HepG2 (cell line): ENCODE data around the gene ATR. TPM values are rescaled to one million over a fixed set of nuclear protein-coding genes. Genes with fewer than 3 reads are reported as not detected.

Experiments used
- BRCA1 ChIP-seq: sonication (generic); formaldehyde crosslinking; IDR thresholded peaks from 2 replicates; pipeline ENCODE4 v1.4.0; 2020; ENCODE audit warnings: missing genetic modification reagents
- CBX2 ChIP-seq, 2 experiments: fragments of 200-600 bp in 1 of 2; sonication (generic); formaldehyde crosslinking in 1 of 2; IDR thresholded peaks; 2 replicates each; pipeline versions ENCODE4 v1.7.0 to v1.8.1; 2018 to 2022; ENCODE audit warnings: low read depth in 2 of 2, low read length in 1 of 2, mild to moderate bottlenecking in 1 of 2, missing genetic modification reagents in 1 of 2
- CREB1 ChIP-seq, 2 experiments: fragments of 450-650 bp in 1 of 2; IDR thresholded peaks; 2 replicates each; pipeline ENCODE4 v1.6.1; 2016 to 2017; ENCODE audit warnings: control low read depth in 1 of 2, mild to moderate bottlenecking in 1 of 2, missing compliant biosample characterization in 1 of 2, missing genetic modification characterization in 1 of 2
- HNRNPK ChIP-seq: fragments of 200-400 bp; formaldehyde crosslinking; IDR thresholded peaks from 2 replicates; pipeline ENCODE4 v1.6.1; 2018; ENCODE audit warnings: low read length, low read depth, moderate library complexity, mild to moderate bottlenecking; ENCODE audit not compliant: poor library complexity, severe bottlenecking
- MTA3 ChIP-seq: sonication (generic); formaldehyde crosslinking; IDR thresholded peaks from 2 replicates; pipeline ENCODE4 v1.4.0; 2020; ENCODE audit warnings: missing genetic modification reagents
- NCOA2 ChIP-seq: sonication (generic); formaldehyde crosslinking; IDR thresholded peaks from 2 replicates; pipeline ENCODE4 v1.8.0; 2022; ENCODE audit warnings: inconsistent platforms
- NFATC3 ChIP-seq: sonication (generic); formaldehyde crosslinking; IDR thresholded peaks from 2 replicates; pipeline ENCODE4 v1.5.1; 2020; ENCODE audit warnings: mild to moderate bottlenecking, missing genetic modification reagents
- PHB2 ChIP-seq: fragments of 450-650 bp; IDR thresholded peaks from 2 replicates; pipeline ENCODE4 v1.6.1; 2018; ENCODE audit not compliant: partially characterized antibody
- SP1 ChIP-seq, 2 experiments: fragments of 450-650 bp in 1 of 2; sonication (generic) in 1 of 2; formaldehyde crosslinking in 1 of 2; IDR thresholded peaks; 2 replicates each; pipeline versions ENCODE4 v1.4.0 to v1.6.1; 2016 to 2020; ENCODE audit warnings: missing genetic modification reagents in 1 of 2
- TP53 ChIP-seq: sonication (generic); formaldehyde crosslinking; conservative IDR thresholded peaks from 2 replicates; pipeline ENCODE4 v1.4.0; 2020; ENCODE audit warnings: missing genetic modification reagents
- ZMYM4 ChIP-seq: sonication (generic); formaldehyde crosslinking; IDR thresholded peaks from 2 replicates; pipeline ENCODE4 v1.8.1; 2023; ENCODE audit warnings: mild to moderate bottlenecking, missing genetic modification reagents
- ZNF468 ChIP-seq: sonication (generic); formaldehyde crosslinking; IDR thresholded peaks from 2 replicates; pipeline ENCODE4 v1.8.0; 2022; ENCODE audit warnings: mild to moderate bottlenecking, moderate library complexity, missing genetic modification reagents
- ZNF562 ChIP-seq: sonication (generic); formaldehyde crosslinking; IDR thresholded peaks from 2 replicates; pipeline ENCODE4 v1.8.0; 2022; ENCODE audit warnings: missing genetic modification reagents, borderline replicate concordance
- ZNF883 ChIP-seq: sonication (generic); formaldehyde crosslinking; IDR thresholded peaks from 2 replicates; pipeline ENCODE4 v1.5.1; 2020; ENCODE audit warnings: mild to moderate bottlenecking, missing genetic modification reagents; ENCODE audit errors: not compliant biosample characterization
- ZSCAN9 ChIP-seq: IDR thresholded peaks from 2 replicates; pipeline ENCODE4 v1.6.1; 2016; ENCODE audit warnings: borderline replicate concordance
- polyA plus RNA-seq, 8 experiments: library from polyadenylated mRNA; depleted of rRNA in 3 of 8; stranded (reverse) in 7 of 8; unstranded in 1 of 8; fragments of >200 nt; fragmentation: Illumina TruSeq in 4 of 8; extraction: Trizol in 4 of 8; gene quantifications; 2 replicates each; pipeline versions ENCODE4 v1.2.1 to v1.2.3, GENCODE V29; 2011 to 2016; ENCODE audit warnings: low read depth in 4 of 8, missing spikeins in 1 of 8, mixed read lengths in 1 of 8; ENCODE audit not compliant: insufficient read depth in 1 of 8
- total RNA-seq, 5 experiments: library from RNA; depleted of rRNA; stranded (reverse); fragments of >200 nt; fragmentation: Illumina TruSeq; extraction: Trizol; gene quantifications; 2 replicates each; pipeline ENCODE4 v1.2.3, GENCODE V29; 2016; ENCODE audit warnings: low read depth in 1 of 5
- TF ChIP-seq, protein P1 (sequence below): sonication (generic); formaldehyde crosslinking; IDR thresholded peaks from 2 replicates; pipeline ENCODE4 v1.4.0; 2020; ENCODE audit warnings: missing genetic modification reagents, borderline replicate concordance
- TF ChIP-seq, protein P2 (sequence below), 2 experiments: IDR thresholded peaks; 2 replicates each; pipeline ENCODE4 v1.6.1; 2011 to 2012; ENCODE audit warnings: low read length in 2 of 2, borderline replicate concordance in 1 of 2, low read depth in 1 of 2, mild to moderate bottlenecking in 1 of 2, moderate library complexity in 1 of 2
- TF ChIP-seq, protein P3 (sequence below): IDR thresholded peaks from 2 replicates; pipeline ENCODE4 v1.6.1; 2012; ENCODE audit warnings: low read depth, low read length, improper control_type of control experiment

The ATR gene
- total and polyA plus RNA-seq, 2 of the 13 experiments (the other 11 are each of a cell fraction or from before 2014, with no cell fraction given) = 6.6 to 17.0 TPM

- TF ChIP-seq, protein P1, sequence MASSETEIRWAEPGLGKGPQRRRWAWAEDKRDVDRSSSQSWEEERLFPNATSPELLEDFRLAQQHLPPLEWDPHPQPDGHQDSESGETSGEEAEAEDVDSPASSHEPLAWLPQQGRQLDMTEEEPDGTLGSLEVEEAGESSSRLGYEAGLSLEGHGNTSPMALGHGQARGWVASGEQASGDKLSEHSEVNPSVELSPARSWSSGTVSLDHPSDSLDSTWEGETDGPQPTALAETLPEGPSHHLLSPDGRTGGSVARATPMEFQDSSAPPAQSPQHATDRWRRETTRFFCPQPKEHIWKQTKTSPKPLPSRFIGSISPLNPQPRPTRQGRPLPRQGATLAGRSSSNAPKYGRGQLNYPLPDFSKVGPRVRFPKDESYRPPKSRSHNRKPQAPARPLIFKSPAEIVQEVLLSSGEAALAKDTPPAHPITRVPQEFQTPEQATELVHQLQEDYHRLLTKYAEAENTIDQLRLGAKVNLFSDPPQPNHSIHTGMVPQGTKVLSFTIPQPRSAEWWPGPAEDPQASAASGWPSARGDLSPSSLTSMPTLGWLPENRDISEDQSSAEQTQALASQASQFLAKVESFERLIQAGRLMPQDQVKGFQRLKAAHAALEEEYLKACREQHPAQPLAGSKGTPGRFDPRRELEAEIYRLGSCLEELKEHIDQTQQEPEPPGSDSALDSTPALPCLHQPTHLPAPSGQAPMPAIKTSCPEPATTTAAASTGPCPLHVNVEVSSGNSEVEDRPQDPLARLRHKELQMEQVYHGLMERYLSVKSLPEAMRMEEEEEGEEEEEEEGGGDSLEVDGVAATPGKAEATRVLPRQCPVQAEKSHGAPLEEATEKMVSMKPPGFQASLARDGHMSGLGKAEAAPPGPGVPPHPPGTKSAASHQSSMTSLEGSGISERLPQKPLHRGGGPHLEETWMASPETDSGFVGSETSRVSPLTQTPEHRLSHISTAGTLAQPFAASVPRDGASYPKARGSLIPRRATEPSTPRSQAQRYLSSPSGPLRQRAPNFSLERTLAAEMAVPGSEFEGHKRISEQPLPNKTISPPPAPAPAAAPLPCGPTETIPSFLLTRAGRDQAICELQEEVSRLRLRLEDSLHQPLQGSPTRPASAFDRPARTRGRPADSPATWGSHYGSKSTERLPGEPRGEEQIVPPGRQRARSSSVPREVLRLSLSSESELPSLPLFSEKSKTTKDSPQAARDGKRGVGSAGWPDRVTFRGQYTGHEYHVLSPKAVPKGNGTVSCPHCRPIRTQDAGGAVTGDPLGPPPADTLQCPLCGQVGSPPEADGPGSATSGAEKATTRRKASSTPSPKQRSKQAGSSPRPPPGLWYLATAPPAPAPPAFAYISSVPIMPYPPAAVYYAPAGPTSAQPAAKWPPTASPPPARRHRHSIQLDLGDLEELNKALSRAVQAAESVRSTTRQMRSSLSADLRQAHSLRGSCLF = no peak
- TF ChIP-seq MTA3 (no peak), NFATC3 (CRISPR knock-in tag) (peak; percentile 83; the same call in 1 of the 2 replicates), ZMYM4 (CRISPR knock-in tag) (peak; percentile 90), BRCA1 (no peak), NCOA2 (peak; percentile 49; the same call in 1 of the 2 replicates), ZNF883 (CRISPR knock-in tag) (peak; percentile 93), TP53 (CRISPR knock-in tag) (peak; percentile 68; the same call in 1 of the 2 replicates), ZNF468 (CRISPR knock-in tag) (no peak), ZSCAN9 (CRISPR knock-in tag) (no peak; the same call in 1 of the 2 replicates), HNRNPK (peak; percentile 71), CBX2 (IDR thresholded peaks at IDR 0.05; ENCODE audit: low read depth, low read length) (no peak), CBX2 (CRISPR knock-in tag; IDR thresholded peaks at IDR 0.05; ENCODE audit: low read depth) (no peak), SP1 (IDR thresholded peaks at IDR 0.05) (no peak), SP1 (CRISPR knock-in tag; IDR thresholded peaks at IDR 0.05) (peak; percentile 23; the same call in 1 of the 2 replicates), ZNF562 (no peak), PHB2 (no peak), CREB1 (IDR thresholded peaks at IDR 0.05) (no peak), CREB1 (CRISPR knock-in tag; IDR thresholded peaks at IDR 0.05) (peak; percentile 16; the same call in 1 of the 2 replicates)
- TF ChIP-seq, protein P2, sequence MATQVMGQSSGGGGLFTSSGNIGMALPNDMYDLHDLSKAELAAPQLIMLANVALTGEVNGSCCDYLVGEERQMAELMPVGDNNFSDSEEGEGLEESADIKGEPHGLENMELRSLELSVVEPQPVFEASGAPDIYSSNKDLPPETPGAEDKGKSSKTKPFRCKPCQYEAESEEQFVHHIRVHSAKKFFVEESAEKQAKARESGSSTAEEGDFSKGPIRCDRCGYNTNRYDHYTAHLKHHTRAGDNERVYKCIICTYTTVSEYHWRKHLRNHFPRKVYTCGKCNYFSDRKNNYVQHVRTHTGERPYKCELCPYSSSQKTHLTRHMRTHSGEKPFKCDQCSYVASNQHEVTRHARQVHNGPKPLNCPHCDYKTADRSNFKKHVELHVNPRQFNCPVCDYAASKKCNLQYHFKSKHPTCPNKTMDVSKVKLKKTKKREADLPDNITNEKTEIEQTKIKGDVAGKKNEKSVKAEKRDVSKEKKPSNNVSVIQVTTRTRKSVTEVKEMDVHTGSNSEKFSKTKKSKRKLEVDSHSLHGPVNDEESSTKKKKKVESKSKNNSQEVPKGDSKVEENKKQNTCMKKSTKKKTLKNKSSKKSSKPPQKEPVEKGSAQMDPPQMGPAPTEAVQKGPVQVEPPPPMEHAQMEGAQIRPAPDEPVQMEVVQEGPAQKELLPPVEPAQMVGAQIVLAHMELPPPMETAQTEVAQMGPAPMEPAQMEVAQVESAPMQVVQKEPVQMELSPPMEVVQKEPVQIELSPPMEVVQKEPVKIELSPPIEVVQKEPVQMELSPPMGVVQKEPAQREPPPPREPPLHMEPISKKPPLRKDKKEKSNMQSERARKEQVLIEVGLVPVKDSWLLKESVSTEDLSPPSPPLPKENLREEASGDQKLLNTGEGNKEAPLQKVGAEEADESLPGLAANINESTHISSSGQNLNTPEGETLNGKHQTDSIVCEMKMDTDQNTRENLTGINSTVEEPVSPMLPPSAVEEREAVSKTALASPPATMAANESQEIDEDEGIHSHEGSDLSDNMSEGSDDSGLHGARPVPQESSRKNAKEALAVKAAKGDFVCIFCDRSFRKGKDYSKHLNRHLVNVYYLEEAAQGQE (IDR thresholded peaks at IDR 0.05; ENCODE audit: borderline replicate concordance in 1 of 2, low read depth in 1 of 2, low read length in 2 of 2) = peak in 1 of 2 experiments; percentile 31; a peak in 1 of 4 replicates
- TF ChIP-seq, protein P3, sequence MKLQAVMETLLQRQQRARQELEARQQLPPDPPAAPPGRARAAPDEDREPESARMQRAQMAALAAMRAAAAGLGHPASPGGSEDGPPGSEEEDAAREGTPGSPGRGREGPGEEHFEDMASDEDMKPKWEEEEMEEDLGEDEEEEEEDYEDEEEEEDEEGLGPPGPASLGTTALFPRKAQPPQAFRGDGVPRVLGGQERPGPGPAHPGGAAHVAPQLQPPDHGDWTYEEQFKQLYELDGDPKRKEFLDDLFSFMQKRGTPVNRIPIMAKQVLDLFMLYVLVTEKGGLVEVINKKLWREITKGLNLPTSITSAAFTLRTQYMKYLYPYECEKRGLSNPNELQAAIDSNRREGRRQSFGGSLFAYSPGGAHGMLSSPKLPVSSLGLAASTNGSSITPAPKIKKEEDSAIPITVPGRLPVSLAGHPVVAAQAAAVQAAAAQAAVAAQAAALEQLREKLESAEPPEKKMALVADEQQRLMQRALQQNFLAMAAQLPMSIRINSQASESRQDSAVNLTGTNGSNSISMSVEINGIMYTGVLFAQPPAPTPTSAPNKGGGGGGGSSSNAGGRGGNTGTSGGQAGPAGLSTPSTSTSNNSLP = peak; percentile 66
Measured at GRCh38 chr3:142595951-142596725, 17.6 kb upstream of the ATR start, which contains the start of gene PLS1 (continued).
